GM21619 (cell line): ENCODE results near the gene CRIP1.

Experiments used
- ATAC-seq: cut with Tn5 transposase; IDR thresholded peaks from one replicate; pipeline ENCODE4 v1.9.1; 2021; ENCODE audit not compliant: unreplicated experiment

Gene CRIP1, protein sequence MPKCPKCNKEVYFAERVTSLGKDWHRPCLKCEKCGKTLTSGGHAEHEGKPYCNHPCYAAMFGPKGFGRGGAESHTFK

DNA sequence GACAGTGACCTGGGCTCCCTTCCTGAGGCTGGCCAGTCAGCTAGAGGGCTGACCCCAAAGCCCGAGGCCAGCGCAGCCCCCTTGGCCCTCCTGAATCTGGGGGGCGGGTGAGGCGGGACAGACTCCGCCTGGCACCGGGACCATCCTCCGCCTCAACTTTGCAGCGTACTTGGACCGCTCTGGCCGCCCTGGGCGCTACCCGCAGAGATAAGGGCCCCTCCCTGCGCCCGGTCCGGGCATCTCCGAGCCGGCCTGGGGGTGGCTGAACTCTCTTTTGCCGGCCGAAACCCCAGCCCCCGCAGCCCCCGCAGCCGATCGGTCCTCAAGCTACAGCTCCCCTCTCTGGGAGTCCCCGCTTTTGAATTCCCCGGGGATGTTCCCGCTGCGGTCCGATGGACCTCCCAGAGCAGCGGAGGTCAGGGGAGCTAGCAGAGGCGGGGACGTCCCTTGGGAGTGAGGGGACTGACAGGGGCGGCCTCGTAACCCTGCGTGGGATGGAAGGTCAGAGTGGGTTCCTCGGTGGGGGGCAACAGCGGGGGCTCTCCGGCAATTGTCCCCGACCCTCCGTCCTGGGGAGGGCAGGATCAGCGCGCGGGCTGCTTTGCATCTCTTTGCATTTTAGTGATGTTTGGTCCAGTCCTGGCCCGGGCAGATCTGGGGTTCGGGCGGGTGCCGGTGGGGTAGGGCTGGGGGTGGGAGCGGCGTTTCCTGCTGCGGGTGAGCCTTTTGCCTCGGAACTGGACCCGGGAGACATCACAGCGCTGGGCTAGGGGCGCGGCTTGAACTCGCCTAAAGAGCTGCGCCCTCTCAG, at the start of gene CRIP1:
Gene CRIP1, plus strand, starts transcription at position 724 of the 811 bp plus-strand sequence. CDS start 374 bp downstream, outside the sequence.
- ATAC-seq, result no peak

DNA sequence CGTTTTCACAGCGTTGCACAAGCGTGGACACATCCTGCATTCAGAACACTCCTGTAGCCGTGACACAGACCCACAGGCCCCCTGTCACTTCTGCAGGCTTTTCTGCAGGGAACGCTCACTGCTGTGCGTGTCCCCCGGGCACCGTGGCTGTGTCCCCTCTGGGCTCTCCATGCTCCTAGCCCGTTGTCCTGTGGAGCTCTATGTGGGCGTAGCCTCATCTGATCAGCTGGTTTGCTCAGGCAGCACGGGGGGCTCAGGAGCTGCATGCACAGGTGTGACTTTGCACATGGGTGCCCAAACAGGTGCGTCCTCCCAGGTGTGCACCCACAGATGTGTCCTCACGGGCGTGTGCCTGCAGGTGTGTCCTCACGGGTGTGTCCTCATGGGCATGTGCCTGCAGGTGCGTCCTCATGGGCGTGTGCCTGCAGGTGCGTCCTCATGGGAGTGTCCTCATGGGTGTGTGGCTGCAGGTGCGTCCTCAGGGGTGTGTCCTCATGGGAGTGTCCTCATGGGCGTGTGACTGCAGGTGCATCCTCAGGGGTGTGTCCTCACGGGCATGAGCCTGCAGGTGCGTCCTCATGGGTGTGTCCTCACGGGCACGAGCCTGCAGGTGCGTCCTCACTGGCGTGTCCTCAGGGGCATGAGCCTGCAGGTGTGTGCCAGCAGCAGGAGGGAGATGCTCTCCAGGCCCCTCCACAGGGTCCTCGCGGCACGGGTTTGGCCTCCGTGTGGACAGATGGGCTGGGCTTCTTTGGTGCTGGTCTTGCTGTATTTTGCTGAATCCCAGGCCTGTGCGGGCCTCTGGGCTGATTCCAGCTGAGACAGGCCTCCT, 49.6 kb upstream of the CRIP1 start:
- no peak for ATAC-seq

DNA sequence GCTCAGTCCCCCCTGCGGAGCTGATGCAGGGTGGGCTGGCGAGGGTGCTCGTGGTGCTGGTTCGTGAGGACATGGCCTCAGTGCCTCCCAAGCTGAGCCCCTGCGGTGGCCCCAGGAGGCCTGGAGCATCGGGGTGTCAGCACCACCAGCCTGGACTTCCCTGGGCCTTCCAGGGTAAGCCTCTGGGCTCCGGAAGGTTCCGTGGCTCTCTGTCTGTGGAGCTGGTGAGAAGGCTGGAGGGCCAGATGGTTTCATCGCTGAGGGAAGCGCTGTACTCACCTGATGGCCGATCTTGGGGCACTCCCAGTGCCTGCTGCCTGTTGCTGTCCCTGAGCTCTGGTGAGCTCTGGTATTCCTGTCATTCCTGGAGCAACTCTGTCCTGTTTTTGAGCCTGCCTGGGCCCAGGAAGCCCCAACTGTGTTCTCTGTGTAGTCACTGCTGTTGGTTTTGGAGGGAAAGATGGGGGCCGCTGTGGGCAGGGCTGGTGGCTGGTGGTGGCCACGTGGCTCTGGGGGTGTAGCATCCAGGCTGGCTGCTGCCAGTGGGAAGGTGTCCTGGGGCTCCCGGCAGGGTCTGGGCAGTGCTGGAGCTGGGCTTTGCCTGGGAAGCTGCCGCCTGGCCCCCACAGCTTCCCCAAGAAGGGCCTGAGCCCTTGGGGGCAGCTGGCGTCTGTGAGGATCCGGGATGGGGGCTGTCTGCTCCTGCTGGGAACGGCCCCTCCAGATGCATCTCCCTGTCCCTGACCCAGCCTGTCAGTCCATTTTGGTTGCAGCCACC, 48.8 kb upstream of the CRIP1 start:
- ATAC-seq, result no peak

DNA sequence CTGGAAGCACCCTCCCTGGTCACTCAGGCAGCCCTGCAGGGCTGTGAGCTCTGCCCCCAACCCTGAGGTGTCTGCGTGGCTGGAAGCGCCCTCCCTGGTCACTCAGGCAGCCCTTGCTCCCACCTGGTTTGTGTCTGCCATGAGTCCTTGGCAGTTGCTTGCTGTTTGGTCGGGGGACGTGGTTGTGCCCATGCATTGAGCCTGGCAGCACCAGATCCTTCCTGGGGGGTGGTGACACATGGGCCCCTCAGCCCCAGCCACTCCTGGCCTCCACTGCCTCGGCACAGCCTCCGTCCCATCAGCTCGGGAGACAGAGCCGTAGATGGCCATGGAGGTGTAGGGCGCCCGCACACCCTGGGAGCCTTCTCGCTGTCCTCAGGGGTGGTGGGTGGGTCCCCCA, 47.5 kb upstream of the CRIP1 start:
- ATAC-seq, result no peak

DNA sequence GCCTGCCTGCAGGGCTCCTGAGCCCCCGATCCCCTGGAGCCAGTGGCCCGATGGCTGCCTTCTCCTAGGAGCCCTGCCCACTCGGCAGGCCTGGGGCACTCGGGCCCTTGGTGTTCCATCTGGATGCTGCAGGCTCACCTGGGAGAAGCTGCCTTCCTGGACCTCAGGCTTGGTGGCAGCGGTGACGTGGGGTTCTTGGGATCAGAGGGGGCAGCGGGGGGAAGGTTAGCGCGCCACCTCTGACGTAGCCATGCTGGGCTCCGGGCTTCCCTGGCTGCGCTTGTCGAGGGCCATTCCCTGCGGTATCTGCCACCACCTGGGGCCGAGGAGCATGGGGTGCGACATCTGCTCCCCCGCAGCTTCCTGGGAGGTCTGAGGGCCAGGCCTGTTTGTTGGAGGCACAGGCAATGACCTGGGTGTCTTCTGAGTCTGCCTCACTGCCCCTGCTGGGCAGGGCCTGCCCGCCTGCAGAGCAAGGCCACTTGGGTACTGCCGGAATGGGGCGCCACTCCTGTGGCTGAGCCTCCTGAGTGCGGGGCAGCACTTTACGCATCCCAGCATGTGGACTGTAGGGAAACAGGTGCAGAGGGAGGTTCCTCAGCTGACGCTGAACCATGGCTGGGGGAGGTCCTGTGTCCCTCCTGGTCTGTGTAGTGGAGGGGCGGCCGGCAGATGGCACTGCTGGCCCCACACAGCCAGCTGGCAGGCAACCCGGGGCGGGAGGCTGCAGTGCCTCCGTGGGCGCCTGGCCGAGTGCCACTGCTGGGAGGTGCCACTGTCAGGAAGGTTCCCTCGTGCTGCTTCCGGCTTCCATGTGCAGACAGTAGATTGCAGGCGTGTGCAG, 46.8 kb upstream of the CRIP1 start:
- ATAC-seq, result no peak

DNA sequence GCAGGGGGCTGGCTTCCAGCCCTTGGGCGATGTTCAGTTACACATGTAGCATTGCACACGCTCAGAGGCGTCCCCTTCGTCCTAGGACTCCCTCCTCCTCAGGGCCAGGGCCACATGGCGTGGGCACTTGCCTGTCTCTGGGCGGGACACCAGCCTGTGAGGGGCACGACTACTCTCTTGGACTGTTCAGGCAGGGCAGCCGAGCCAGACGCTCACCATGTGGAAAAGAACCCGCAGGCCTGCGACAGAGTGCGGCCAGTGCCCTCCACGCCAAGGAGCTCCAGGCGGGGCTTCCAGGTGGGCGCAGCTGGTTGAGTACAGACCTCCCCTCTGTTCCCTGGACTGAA, 46.2 kb upstream of the CRIP1 start:
- no peak for ATAC-seq

DNA sequence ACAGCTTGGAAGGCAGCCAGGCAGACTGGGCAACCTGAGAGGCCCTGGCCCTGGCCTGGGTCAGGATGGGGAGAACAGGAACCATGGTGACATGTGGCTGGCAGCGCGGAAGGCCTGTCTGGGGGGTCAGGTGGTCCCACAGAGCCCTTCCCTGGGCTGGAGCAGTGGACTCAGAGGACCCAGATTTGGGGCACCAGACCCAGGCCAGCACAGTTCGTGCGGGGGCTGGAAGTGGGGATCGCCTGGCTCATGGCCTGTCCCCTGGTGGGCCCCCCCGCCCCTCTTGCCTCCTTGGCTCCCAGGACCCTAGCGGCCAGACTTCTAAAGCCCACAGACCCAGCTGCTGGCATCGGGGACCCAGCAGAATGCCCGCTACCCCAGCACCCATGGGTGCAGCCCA, 45.7 kb upstream of the CRIP1 start:
- no peak for ATAC-seq

DNA sequence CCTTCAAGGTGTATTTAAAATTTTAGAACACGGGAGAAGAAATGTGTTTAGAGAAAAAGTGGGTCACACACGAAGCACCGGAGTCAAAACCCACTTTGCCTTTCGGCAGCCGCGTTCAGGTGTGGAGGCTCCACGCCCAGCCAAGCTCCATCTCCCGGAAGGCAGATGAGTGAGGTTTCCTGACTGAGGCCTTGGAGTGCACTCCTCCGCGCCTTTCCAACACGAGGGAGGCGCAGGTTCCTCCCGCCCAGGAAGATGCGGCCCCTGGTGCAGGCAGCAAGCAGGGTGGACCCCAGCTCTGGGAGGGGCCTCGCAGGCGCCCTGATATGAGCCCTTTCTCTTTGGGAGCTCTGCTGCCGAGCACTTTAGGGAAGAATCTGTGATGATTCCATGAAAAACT, 44.6 kb upstream of the CRIP1 start:
- no peak for ATAC-seq

DNA sequence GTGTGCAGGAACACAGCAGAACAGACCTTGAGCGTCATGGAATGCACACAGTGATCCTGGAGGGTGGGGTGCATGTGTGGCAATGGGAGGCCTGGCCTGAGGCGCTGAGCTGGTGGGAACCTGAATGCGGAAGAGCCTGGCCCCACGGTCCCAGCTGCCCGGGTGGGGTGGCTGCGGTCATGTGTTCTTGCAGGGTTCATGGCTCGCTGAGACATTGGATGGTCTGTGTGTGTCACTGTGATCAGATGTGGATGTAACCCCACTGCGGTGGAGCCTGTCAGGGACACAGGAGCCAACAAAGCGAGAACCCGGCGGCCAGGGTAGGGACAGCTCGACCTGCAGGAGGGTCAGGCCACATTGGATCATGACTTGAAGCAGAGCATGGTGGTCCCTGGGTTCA, 43.9 kb upstream of the CRIP1 start:
- no peak for ATAC-seq

DNA sequence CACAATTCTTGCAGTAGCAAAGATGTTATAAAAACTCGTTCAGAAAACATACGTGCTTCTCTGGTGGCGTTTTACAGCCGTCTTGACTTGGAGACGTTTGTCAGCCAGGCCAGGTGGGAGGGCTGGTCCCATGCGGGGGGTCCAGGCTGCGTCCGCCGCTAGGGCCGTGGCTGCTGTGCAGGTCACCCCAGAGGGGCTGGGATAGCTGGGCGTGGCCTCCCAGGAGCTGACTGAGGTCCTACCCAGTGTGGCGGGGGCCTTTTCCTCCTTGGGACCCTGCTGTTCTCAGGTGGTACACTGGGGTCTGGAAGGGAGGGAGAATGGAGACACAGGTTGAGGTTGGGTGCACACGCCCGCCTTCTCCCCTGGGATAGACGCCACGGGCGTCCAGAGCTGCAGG, 41.8 kb upstream of the CRIP1 start:
- no peak for ATAC-seq

DNA sequence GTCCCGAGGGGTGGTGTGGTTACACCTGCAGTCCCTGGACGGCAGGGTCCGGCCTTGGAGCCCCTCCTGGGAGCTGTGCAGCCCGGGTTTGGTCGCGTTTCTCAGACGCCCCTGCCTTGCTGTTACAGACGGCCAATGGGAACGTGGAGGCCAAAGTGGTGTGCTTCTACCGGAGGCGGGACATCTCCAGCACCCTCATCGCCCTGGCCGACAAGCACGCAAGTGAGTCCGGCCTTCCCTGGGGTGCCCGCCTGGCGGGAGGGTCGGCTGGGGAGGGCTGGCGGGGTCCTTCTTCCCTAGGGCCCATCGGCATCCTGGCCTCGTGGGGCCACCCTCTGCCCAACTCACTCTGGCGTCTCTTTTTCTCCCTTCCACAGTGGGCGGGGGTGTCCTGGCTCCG, 41.4 kb upstream of the CRIP1 start:
- ATAC-seq, result no peak

DNA sequence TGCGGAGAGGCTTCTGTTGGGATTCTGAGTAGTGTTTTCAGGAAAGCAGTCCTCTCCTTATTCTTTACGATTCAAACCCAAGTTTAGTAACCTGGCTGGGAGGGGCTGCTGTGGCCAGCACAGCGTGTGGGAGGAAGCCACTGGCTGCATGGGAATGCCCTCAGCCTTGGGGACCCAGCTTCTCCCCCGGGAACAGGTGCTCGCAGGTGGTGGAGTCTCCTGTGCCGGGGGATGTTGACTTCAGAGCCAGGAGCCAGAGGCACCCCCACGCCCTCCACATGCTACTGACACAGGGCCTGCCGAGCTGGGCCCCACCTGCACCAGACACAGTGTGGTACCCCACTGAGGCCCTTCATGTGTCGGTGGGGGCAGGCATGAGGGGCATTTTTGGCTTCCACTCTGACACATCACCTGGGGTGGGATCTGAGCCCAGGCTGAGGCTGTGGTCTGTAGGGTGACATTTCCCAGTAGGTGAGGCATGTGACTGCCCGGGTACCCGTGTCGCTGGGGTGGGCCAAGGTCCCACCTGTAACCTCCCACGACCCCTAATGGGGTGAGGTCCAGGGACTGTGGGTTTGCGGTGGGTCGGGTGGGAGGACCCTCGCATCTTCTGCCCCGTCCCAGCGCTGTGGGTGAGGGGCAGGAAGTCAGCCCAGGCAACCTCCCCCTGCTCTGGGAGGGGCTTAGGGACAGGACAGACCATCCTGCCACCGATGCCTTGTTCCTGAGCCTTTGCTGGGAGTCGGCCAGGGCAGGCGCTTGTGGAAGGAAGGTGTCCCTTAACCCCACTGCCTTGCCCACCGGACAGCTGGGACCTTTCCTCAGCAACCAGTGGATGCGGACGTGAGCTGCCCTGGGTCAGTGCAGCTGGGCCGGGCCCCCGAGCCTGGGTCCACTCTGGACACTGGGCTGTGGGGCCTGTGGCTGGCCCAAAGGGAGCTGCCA, 40.5 kb upstream of the CRIP1 start:
- ATAC-seq, result no peak

DNA sequence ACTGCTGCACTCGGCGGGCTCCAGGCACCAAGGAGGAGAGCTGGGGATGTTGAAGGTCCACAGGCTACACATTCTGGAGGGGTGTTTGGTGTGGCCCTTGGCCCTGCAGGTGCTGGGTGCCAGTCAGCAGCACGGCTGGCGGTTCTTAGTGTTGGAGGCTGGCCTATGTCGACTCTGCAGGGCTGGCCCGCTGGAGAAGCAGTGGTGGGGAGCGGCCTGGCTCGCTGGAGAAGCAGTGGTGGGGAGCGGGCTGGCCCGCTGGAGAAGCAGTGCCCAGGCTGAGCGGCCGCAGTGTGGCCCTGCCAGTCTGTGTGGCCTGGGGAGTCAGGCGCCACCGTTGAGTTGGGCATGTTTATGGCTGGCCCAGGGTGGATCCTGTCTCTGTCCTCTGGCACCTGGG, 39.7 kb upstream of the CRIP1 start:
- ATAC-seq, result no peak

DNA sequence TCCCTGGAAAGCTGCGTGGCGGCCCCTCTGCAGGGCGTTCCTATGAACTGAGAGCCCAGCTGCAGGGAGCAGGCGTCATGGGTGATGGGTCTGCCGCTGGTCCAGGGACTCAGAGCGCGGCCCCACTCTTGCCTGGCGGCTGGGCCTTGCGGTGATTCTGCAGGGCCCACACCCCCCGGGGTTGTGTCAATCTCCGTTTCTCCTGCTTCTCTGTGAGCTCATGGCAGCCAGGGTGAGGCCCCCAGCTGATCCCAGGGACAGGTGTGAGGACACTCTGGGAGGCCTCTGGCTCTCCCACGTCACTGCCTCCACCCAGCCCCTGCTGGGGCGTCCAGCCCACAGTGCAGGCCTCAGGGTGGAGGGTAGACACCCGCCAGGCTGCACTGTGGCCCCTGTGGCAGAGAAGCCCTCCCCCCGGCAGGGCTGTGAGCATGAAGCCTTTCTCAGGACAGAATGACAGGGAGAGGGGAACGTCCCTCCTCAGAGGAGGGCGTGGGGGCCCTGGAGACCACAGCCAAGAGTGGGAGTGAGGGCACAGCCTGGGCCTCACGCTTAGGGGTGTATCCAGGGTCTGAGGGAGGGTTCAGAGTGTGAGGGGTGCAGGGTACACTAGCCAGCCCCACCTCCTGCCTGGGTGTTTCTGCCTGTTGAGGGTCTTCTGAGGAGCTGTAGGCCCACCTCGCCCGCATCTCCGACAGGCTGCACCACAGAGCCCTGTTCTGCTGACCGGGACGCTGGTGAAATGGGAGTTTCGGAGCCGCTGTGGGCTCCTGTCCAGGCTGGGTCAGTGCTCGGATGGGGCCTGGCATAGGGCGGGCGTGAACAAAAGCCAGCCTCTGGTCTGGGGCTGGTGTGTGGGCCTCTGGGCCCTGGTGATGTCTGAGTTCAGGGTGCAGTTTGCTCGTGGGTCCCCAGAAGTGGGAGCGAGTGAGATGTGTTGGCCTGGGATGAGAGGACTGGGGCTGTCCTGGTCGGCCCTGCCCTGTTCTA, 38.7 kb upstream of the CRIP1 start:
- no peak for ATAC-seq

DNA sequence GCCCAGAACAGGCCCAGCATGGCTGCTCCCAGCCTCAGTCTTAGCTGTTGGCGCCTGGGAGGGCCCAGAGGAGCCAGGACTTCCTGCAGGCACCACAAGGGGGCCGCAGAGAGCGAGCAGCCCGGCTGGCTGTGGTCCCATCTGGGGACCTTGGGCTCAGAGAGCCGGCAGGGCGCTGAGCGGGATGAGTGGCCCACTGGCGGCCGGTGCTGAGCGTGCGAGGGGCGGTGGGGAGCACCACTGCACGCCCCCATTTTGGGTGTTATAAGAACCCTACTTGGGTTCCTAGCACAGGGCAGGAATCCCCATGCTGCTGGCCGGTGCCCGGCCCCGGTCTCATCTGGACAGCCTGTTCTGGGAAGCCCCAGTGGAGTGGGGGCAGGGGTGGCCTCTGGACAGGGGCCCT, 38.0 kb upstream of the CRIP1 start:
- ATAC-seq, result peak; percentile 48

DNA sequence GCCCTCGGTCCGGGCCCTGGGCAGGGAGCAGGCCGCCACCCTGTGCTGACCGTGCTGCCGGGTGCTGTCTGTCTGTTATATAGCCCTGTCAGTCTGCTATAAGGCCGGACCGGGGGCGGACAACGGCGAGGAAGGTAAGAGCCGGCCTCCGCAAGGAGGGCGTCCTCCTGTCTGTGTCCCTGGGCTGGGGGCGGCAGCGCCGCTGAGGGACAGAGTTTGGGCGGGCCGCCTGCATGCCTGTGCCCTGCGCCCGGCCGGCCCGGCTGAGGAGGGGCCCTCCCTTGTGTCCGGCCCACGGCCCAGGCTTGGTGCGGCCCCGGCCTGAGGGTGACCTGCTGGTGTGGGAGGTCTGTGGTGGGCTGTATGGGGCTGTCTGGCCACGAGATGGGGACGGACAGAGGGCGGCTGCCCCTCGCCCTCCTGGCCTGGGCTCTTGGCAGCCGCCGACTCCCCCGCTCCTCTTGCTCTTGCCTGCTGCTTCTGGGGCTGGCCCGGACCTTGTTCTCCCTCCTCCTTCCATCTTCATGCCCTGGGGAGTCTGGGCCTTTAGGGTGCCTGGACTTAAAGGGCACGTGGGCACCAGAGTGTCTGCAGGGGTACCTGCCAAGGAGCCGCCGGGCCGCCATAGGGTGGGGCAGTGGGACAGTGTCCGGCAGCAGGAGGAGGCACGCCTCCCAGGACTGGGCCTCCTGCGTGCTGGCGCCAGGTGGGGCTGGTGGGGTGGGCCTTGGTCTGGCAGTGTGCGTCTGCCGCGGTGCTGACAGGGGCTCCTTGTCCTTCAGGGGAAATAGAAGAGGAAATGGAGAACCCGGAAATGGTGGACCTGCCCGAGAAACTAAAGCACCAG, 37.2 kb upstream of the CRIP1 start:
- no peak for ATAC-seq

DNA sequence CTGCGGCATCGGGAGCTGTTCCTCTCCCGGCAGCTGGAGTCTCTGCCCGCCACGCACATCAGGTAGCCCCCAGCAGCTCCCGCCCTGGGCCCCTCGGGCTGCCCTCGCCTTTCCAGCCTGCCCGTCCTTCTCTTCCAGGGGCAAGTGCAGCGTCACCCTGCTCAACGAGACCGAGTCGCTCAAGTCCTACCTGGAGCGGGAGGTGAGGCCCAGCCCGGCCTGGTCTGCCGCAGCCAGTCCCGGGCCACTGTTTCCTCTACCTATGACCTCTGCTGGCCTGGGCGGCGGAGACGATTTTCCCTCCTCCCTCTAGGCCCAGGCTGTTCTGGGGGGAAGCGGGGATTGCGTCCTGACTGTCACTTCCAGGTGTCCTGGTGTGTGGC, 36.6 kb upstream of the CRIP1 start:
- ATAC-seq, result no peak
